Activated T-cell treated with anti-CD3 and anti-CD28 coated beads for 24 hours (primary cell): Measurements from ENCODE around the gene PSMD10.

Source experiments
- DNase-seq: peaks from one replicate; pipeline ENCODE4 v3.0.0-alpha.2; 2020; ENCODE audit warnings: low read depth

Gene PSMD10

GRCh38 chrX:108071578-108071977, 19.8 kb downstream of the PSMD10 start:
- no peak for DNase-seq

- no peak for DNase-seq
Observed at GRCh38 chrX:108070891-108071290, 20.5 kb downstream of the PSMD10 start.

- DNase-seq = no peak
Observed at GRCh38 chrX:108068121-108068520, 23.2 kb downstream of the PSMD10 start.

GRCh38 chrX:108064613-108065012, 26.7 kb downstream of the PSMD10 start:
- no peak for DNase-seq

GRCh38 chrX:108064001-108064400, 27.3 kb downstream of the PSMD10 start:
- no peak for DNase-seq

- no peak for DNase-seq
Observed at GRCh38 chrX:108059801-108060200, 31.5 kb downstream of the PSMD10 start.

GRCh38 chrX:108055546-108055945, 35.8 kb downstream of the PSMD10 start:
- DNase-seq = no peak

GRCh38 chrX:108053218-108053617, 38.1 kb downstream of the PSMD10 start:
- no peak for DNase-seq

GRCh38 chrX:108049649-108050048, 41.7 kb downstream of the PSMD10 start:
- DNase-seq = no peak

- DNase-seq = no peak
Observed at GRCh38 chrX:108044554-108045256, 46.6 kb downstream of the PSMD10 start, which contains the start of gene VSIG1. Gene VSIG1 (plus strand): TSS chrX:108045065. CDS start chrX:108045131, 66 bp downstream.

GRCh38 chrX:108036298-108036973, 54.9 kb downstream of the PSMD10 start:
- no peak for DNase-seq

GRCh38 chrX:108034725-108035124, 56.6 kb downstream of the PSMD10 start:
- no peak for DNase-seq
